Neural cell (in vitro differentiated cells): ENCODE results near the gene PABPC3. TPM values are rescaled to one million over a fixed set of nuclear protein-coding genes. Genes with fewer than 3 reads are reported as not detected.

Experiments used
- H2AFZ ChIP-seq: fragments of 200-600, 300-800 bp; sonication (generic), shearing (Covaris generic); 2 replicates; pipeline ENCODE4 v1.6.0; 2014; ENCODE audit warnings: low read depth, mild to moderate bottlenecking, antibody characterized with exemption, low read length, moderate library complexity
- H3F3A ChIP-seq: fragments of 200-600 bp; shearing (Covaris generic); 2 replicates; pipeline ENCODE4 v1.6.1; 2016; ENCODE audit warnings: mild to moderate bottlenecking, moderate library complexity, mixed read lengths, antibody characterized with exemption, low read length; ENCODE audit not compliant: insufficient read depth, poor library complexity, severe bottlenecking
- H3K27ac ChIP-seq: fragments of 200-600, 300-800 bp; sonication (generic), shearing (Covaris generic); 2 replicates; pipeline ENCODE4 v1.5.1; 2014; ENCODE audit warnings: mild to moderate bottlenecking, low read length, moderate library complexity
- H3K27me3 ChIP-seq: fragments of 300-800, 200-600 bp; sonication (generic), shearing (Covaris generic); 2 replicates; pipeline ENCODE4 v1.6.0; 2014; ENCODE audit warnings: mild to moderate bottlenecking, low read depth, low read length, moderate library complexity; ENCODE audit not compliant: insufficient read depth
- H3K36me3 ChIP-seq: fragments of 300-800, 200-600 bp; sonication (generic), shearing (Covaris generic); 2 replicates; pipeline ENCODE4 v1.5.1; 2014; ENCODE audit warnings: mild to moderate bottlenecking, antibody characterized with exemption, low read length, moderate library complexity; ENCODE audit not compliant: insufficient read depth
- H3K4me2 ChIP-seq: fragments of 300-800, 200-600 bp; sonication (generic), shearing (Covaris generic); 2 replicates; pipeline ENCODE4 v1.6.0; 2014; ENCODE audit warnings: mild to moderate bottlenecking, low read length
- H3K4me3 ChIP-seq: fragments of 300-800, 200-600 bp; sonication (generic), shearing (Covaris generic); 2 replicates; pipeline ENCODE4 v1.5.1; 2014; ENCODE audit warnings: mild to moderate bottlenecking, low read length, moderate library complexity
- H3K79me2 ChIP-seq: fragments of 200-600 bp; shearing (Covaris generic); replicated peaks from 2 replicates; pipeline ENCODE4 v1.6.0; 2014; ENCODE audit warnings: mild to moderate bottlenecking, low read length, moderate library complexity; ENCODE audit not compliant: insufficient read depth
- H3K9ac ChIP-seq: fragments of 300-800, 200-600 bp; sonication (generic), shearing (Covaris generic); 2 replicates; pipeline ENCODE4 v1.6.1; 2016; ENCODE audit warnings: mild to moderate bottlenecking, low read length, mixed read lengths
- H3K9me2 ChIP-seq: fragments of 200-600 bp; shearing (Covaris generic); 2 replicates; pipeline ENCODE4 v1.6.1; 2016; ENCODE audit warnings: mild to moderate bottlenecking, low read length, mixed read lengths; ENCODE audit not compliant: insufficient read depth
- H3K9me3 ChIP-seq: fragments of 200-600, 300-800 bp; sonication (generic), shearing (Covaris generic); 2 replicates; pipeline ENCODE4 v1.6.1; 2016; ENCODE audit warnings: mild to moderate bottlenecking, mixed run types, low read length, moderate library complexity, mixed read lengths
- H4K20me1 ChIP-seq: fragments of 200-600 bp; shearing (Covaris generic); 2 replicates; pipeline ENCODE4 v1.6.1; 2016; ENCODE audit warnings: mild to moderate bottlenecking, mixed run types; ENCODE audit not compliant: insufficient read depth
- EP300 ChIP-seq: fragments of 450-650 bp; conservative IDR thresholded peaks from 2 replicates; pipeline ENCODE4 v1.6.1; 2014; ENCODE audit warnings: antibody characterized with exemption, mild to moderate bottlenecking, moderate library complexity; ENCODE audit not compliant: poor library complexity, severe bottlenecking
- EZH2 ChIP-seq: fragments of 200-600, 300-800 bp; shearing (Covaris generic), sonication (generic); IDR thresholded peaks from 2 replicates; pipeline ENCODE4 v1.6.1; 2014; ENCODE audit warnings: antibody characterized with exemption, low read length, borderline replicate concordance, mild to moderate bottlenecking; ENCODE audit not compliant: insufficient read depth, poor library complexity, severe bottlenecking
- MXI1 ChIP-seq: fragments of 450-650 bp; conservative IDR thresholded peaks from 2 replicates; pipeline ENCODE4 v1.6.1; 2014; ENCODE audit warnings: antibody characterized with exemption, mild to moderate bottlenecking; ENCODE audit not compliant: poor library complexity, severe bottlenecking
- POLR2AphosphoS5 ChIP-seq: IDR thresholded peaks from 2 replicates; pipeline ENCODE4 v1.6.1; 2012
- RAD21 ChIP-seq: fragments of 450-650 bp; conservative IDR thresholded peaks from 2 replicates; pipeline ENCODE4 v1.6.1; 2014; ENCODE audit warnings: antibody characterized with exemption, mild to moderate bottlenecking, moderate library complexity
- SMC3 ChIP-seq: fragments of 450-650 bp; conservative IDR thresholded peaks from 2 replicates; pipeline ENCODE4 v1.6.1; 2014; ENCODE audit warnings: antibody characterized with exemption, mild to moderate bottlenecking, moderate library complexity; ENCODE audit not compliant: poor library complexity
- TAF1 ChIP-seq: IDR thresholded peaks from 2 replicates; pipeline ENCODE4 v1.6.1; 2012; ENCODE audit warnings: low read depth
- polyA plus RNA-seq: library from polyadenylated mRNA; depleted of rRNA; stranded (reverse); fragments of >200 nt; gene quantifications from 2 replicates; pipeline ENCODE4 v1.2.3, GENCODE V29; 2014
- TF ChIP-seq, protein P1 (sequence below): fragments of 450-650 bp; IDR thresholded peaks from 2 replicates; pipeline ENCODE4 v1.5.1; 2014; ENCODE audit warnings: antibody characterized with exemption, mild to moderate bottlenecking, moderate library complexity; ENCODE audit not compliant: poor library complexity, severe bottlenecking
- TF ChIP-seq, protein P2 (sequence below): IDR thresholded peaks from 2 replicates; pipeline ENCODE4 v1.6.1; 2012; ENCODE audit warnings: borderline replicate concordance

Gene PABPC3
- polyA plus RNA-seq, 1 donor from 2014 or later: not detected

- H3K27me3 ChIP-seq: no peaks in the 10 kb centered on the region
- no peaks in the 10 kb centered on the region for H3K79me2 ChIP-seq
- TF ChIP-seq EP300 (no peak), RAD21 (no peak), TAF1 (no peak), MXI1 (no peak), SMC3 (no peak), POLR2AphosphoS5 (no peak)
- TF ChIP-seq, protein P1, sequence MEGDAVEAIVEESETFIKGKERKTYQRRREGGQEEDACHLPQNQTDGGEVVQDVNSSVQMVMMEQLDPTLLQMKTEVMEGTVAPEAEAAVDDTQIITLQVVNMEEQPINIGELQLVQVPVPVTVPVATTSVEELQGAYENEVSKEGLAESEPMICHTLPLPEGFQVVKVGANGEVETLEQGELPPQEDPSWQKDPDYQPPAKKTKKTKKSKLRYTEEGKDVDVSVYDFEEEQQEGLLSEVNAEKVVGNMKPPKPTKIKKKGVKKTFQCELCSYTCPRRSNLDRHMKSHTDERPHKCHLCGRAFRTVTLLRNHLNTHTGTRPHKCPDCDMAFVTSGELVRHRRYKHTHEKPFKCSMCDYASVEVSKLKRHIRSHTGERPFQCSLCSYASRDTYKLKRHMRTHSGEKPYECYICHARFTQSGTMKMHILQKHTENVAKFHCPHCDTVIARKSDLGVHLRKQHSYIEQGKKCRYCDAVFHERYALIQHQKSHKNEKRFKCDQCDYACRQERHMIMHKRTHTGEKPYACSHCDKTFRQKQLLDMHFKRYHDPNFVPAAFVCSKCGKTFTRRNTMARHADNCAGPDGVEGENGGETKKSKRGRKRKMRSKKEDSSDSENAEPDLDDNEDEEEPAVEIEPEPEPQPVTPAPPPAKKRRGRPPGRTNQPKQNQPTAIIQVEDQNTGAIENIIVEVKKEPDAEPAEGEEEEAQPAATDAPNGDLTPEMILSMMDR: no peak
- TF ChIP-seq, protein P2, sequence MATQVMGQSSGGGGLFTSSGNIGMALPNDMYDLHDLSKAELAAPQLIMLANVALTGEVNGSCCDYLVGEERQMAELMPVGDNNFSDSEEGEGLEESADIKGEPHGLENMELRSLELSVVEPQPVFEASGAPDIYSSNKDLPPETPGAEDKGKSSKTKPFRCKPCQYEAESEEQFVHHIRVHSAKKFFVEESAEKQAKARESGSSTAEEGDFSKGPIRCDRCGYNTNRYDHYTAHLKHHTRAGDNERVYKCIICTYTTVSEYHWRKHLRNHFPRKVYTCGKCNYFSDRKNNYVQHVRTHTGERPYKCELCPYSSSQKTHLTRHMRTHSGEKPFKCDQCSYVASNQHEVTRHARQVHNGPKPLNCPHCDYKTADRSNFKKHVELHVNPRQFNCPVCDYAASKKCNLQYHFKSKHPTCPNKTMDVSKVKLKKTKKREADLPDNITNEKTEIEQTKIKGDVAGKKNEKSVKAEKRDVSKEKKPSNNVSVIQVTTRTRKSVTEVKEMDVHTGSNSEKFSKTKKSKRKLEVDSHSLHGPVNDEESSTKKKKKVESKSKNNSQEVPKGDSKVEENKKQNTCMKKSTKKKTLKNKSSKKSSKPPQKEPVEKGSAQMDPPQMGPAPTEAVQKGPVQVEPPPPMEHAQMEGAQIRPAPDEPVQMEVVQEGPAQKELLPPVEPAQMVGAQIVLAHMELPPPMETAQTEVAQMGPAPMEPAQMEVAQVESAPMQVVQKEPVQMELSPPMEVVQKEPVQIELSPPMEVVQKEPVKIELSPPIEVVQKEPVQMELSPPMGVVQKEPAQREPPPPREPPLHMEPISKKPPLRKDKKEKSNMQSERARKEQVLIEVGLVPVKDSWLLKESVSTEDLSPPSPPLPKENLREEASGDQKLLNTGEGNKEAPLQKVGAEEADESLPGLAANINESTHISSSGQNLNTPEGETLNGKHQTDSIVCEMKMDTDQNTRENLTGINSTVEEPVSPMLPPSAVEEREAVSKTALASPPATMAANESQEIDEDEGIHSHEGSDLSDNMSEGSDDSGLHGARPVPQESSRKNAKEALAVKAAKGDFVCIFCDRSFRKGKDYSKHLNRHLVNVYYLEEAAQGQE: no peak
- H3K4me2 ChIP-seq: no peak overlapping the region
- no peaks in the 10 kb centered on the region for H3F3A ChIP-seq
- H3K9ac ChIP-seq: no peak overlapping the region
- no peaks in the 10 kb centered on the region for H3K9me3 ChIP-seq
- no peaks in the 10 kb centered on the region for H3K9me2 ChIP-seq
- H3K36me3 ChIP-seq: no peaks in the 10 kb centered on the region
- H2AFZ ChIP-seq: no peak overlapping the region
- H3K4me3 ChIP-seq: no peak overlapping the region
- no peak overlapping the region for H3K27ac ChIP-seq
- H4K20me1 ChIP-seq: no peaks in the 10 kb centered on the region
Observed at GRCh38 chr13:25069911-25070310, 26.0 kb upstream of the PABPC3 start.

- no peaks in the 10 kb centered on the region for H3K36me3 ChIP-seq
- H4K20me1 ChIP-seq: no peaks in the 10 kb centered on the region
- no peak overlapping the region for H3K4me3 ChIP-seq
- no peaks in the 10 kb centered on the region for H3K27me3 ChIP-seq
- TF ChIP-seq SMC3 (no peak), MXI1 (no peak), RAD21 (no peak), EP300 (no peak), POLR2AphosphoS5 (no peak), EZH2 (no peak), TAF1 (no peak)
- TF ChIP-seq, protein P2: no peak
- TF ChIP-seq, protein P1: no peak
- no peak overlapping the region for H3K4me2 ChIP-seq
- no peak overlapping the region for H3K9ac ChIP-seq
- H3K9me3 ChIP-seq: no peaks in the 10 kb centered on the region
- no peaks in the 10 kb centered on the region for H3F3A ChIP-seq
- H2AFZ ChIP-seq: no peak overlapping the region
- no peak overlapping the region for H3K27ac ChIP-seq
- H3K9me2 ChIP-seq: no peaks in the 10 kb centered on the region
- H3K79me2 ChIP-seq: no peaks in the 10 kb centered on the region
Observed at GRCh38 chr13:25080773-25081172, 15.2 kb upstream of the PABPC3 start.
